ENCODE results near the gene VPS37C.

VPS37C gene

GRCh38 chr11:61152816-61153592 is 8.2 kb downstream of the VPS37C start:
- DNase-seq: no peak

GRCh38 chr11:61151545-61152252 is 9.5 kb downstream of the VPS37C start:
- no peak for DNase-seq

GRCh38 chr11:61150706-61151544 is 10.3 kb downstream of the VPS37C start:
- DNase-seq: no peak

- no peak for DNase-seq
Measured at GRCh38 chr11:61149624-61150615, 11.3 kb downstream of the VPS37C start.

- no peak for DNase-seq
Measured at GRCh38 chr11:61147791-61148620, 13.2 kb downstream of the VPS37C start.

GRCh38 chr11:61147271-61147670 is 14.0 kb downstream of the VPS37C start:
- no peak for DNase-seq

- DNase-seq: no peak
Measured at GRCh38 chr11:61146416-61146815, 14.8 kb downstream of the VPS37C start.

GRCh38 chr11:61145228-61146005 is 15.8 kb downstream of the VPS37C start:
- no peak for DNase-seq

GRCh38 chr11:61144511-61145179 is 16.6 kb downstream of the VPS37C start:
- DNase-seq: no peak

GRCh38 chr11:61142424-61142823 is 18.8 kb downstream of the VPS37C start:
- no peak for DNase-seq

GRCh38 chr11:61141601-61142028 is 19.6 kb downstream of the VPS37C start:
- no peak for DNase-seq

- DNase-seq: no peak
Measured at GRCh38 chr11:61140416-61140815, 20.8 kb downstream of the VPS37C start.

GRCh38 chr11:61139387-61139786 is 21.8 kb downstream of the VPS37C start:
- no peak for DNase-seq

GRCh38 chr11:61138935-61139334 is 22.3 kb downstream of the VPS37C start:
- DNase-seq: no peak

GRCh38 chr11:61134801-61135257 is 26.4 kb downstream of the VPS37C start:
- DNase-seq: no peak

GRCh38 chr11:61133956-61134662 is 27.1 kb downstream of the VPS37C start:
- DNase-seq: no peak

- DNase-seq: no peak
Measured at GRCh38 chr11:61133145-61133544, 28.1 kb downstream of the VPS37C start.

- DNase-seq: no peak
Measured at GRCh38 chr11:61132646-61133045, 28.6 kb downstream of the VPS37C start.

- no peak for DNase-seq
Measured at GRCh38 chr11:61131998-61132555, 29.1 kb downstream of the VPS37C start.

All from activated gamma-delta T cell treated with Interleukin-2 at 50 U/mL for 16 hours (primary cell).